ENCODE data around the gene MYOM3. TPM values are rescaled to one million over a fixed set of nuclear protein-coding genes. Genes with fewer than 3 reads are reported as not detected.

Gene MYOM3
- total RNA-seq = 0.21 and 1.4 TPM in 2 replicates

GRCh38 chr1:24111996-24112779 is at the start of gene MYOM3:
TSS of gene MYOM3 (minus strand) at chr1:24112135. CDS start at chr1:24108636, 3,499 bp downstream.

GRCh38 chr1:24142546-24143534 is 30.9 kb upstream of the MYOM3 start, which contains the start of gene IL22RA1:
TSS of gene IL22RA1 (minus strand) at chr1:24143140. CDS start at chr1:24143082, 58 bp downstream.

Other genes starting within 250 kb of the MYOM3 start
- gene FUCA1, start 243.8 kb downstream of the MYOM3 start, total RNA-seq = 18.8 and 52.5 TPM in 2 replicates
- not detected in 2 replicates for gene CNR2, start 198.8 kb downstream of the MYOM3 start, total RNA-seq
- 112 and 130 TPM in 2 replicates for gene PNRC2, start 152.3 kb downstream of the MYOM3 start, total RNA-seq
- 33.7 and 40.3 TPM in 2 replicates for gene SRSF10, start 131.8 kb downstream of the MYOM3 start, total RNA-seq
- gene IL22RA1, start 31.0 kb upstream of the MYOM3 start, total RNA-seq = 0.43 and 0.72 TPM in 2 replicates
- 7.5 and 13.0 TPM in 2 replicates for gene IFNLR1, start 75.2 kb upstream of the MYOM3 start, total RNA-seq
- gene GRHL3, start 207.2 kb upstream of the MYOM3 start, total RNA-seq = 29.0 and 34.9 TPM in 2 replicates